Measurements from ENCODE around the gene NRG3.

NRG3 gene

GRCh38 chr10:81885491-81885890 lies 10.5 kb downstream of the NRG3 start:
- DNase-seq: no peak

DNA sequence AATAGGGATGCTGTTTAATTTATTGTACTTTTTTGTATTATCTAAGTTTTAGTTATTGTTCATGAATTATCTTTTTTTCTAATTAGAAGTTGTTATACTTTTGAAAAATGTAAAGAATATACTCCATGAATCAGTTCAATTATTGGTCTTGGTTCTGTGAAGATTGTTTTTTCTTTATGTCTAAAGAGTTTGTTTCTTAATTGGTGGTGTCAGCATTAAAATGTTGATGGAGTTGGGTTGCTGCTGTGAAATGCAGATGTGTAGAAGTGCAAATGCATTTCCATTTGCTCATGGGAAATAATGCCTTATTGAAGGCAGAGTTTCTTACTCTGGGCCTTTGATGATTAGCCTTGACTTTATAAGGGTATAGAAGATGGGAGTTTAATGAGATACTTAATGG lies 11.9 kb downstream of the NRG3 start:
- no peak for DNase-seq

DNA sequence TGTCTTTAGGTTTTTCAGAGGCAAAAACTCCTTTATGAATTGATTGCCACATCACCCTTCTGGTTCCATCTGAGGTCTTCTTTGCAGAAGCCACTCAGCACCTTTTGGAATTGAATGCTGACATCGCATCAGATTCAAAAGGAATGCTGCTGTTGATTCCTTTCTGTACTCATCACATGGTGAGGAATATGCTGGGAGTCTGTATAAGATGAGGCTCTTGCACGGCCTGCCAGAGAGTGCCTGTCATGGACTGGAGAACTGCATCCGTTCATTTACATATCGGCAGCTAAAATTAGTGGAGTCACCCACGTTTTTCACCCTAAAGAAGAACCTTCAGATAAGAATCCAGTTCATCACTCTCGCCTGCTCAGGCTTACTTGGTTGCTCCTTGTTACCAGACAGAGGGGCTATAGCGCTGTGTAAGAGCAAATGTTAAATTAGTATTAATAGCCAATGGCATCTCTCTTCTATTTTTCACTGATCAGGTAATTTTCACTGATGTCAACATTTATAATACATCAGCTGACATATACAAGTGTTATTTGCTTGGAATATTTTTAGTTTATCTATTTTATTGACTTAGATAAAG lies 14.3 kb downstream of the NRG3 start:
- DNase-seq: no peak

DNA sequence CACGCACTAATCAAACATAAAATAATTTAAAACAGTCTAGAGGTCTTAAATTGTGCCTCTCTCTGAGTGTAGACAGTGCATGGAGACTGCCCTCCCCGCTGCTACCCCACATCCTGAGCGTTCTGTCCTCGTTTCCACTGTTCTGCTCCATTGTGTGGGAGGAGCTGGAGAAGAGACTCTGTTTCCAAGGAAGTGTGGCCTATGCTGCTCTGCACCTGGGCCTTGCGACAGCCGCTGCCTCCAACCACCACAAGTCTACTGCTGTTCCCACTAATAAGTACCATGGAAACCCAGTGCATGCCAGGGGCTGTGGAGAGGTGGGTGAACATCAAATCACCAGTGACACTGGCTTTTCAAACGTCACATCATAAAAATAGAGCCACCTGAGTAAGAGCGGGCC lies 19.6 kb downstream of the NRG3 start:
- DNase-seq: no peak

DNA sequence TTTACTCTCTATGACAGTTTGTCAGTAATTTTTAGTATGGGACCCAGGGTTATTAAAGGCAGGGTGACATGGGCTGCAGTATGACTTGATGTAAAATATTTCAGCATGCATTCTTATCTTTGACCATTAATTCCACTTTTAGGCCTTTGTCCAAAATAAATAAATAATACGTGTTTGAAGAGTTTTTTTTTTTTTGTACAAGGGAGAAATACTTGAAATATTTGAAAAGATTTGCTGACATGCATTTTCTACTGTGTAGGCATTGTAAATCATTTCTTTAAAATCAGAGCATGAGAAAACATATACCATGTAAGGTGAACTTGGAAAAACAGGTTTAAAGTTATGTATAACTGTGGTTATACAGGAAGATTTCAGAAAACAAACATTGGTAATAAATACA lies 23.5 kb downstream of the NRG3 start:
- DNase-seq: no peak

- no peak for DNase-seq
These were observed 26.0 kb downstream of the NRG3 start for GRCh38 chr10:81900989-81901388.

GRCh38 chr10:81903472-81903871 lies 28.5 kb downstream of the NRG3 start:
- DNase-seq: no peak

DNA sequence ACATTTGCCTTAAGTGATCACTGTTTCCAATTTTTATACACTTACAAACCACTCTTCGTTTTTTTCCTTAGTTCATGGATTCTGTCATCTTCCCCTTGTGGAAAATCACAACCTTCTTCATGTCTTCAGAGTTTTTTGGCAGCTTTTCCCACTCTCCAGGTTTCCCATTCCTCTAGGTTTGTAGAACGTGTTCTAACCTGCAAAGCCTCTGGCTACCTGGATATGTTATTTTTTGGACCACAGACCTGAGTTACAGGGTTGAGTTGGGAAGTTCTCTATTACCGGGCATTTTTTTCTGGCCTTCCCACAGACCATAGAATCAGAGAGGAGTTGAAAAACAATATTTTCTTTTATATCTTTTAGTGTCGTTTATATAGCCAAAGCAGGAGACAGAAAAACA lies 30.2 kb downstream of the NRG3 start:
- DNase-seq: no peak

DNA sequence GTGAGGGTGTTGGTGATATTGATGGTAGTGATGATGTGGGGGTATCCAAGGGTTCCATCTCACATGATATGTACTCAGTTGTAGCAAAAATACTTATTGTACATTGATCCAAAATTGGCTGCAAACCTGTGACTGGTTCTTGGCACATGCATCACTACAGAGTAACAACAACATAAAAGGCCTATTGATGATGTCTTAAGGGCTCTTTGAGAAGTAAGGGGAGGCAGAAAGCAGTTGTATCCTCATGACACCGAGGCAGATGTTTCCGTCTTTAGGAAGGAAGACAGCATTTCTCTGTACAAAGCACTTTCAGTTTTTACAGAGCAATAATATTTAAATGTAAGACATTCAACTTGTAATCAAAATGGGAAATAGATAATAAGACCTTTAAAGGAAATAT lies 34.5 kb downstream of the NRG3 start:
- DNase-seq: no peak

- DNase-seq: no peak
These were observed 36.3 kb downstream of the NRG3 start for GRCh38 chr10:81911328-81911727.

DNA sequence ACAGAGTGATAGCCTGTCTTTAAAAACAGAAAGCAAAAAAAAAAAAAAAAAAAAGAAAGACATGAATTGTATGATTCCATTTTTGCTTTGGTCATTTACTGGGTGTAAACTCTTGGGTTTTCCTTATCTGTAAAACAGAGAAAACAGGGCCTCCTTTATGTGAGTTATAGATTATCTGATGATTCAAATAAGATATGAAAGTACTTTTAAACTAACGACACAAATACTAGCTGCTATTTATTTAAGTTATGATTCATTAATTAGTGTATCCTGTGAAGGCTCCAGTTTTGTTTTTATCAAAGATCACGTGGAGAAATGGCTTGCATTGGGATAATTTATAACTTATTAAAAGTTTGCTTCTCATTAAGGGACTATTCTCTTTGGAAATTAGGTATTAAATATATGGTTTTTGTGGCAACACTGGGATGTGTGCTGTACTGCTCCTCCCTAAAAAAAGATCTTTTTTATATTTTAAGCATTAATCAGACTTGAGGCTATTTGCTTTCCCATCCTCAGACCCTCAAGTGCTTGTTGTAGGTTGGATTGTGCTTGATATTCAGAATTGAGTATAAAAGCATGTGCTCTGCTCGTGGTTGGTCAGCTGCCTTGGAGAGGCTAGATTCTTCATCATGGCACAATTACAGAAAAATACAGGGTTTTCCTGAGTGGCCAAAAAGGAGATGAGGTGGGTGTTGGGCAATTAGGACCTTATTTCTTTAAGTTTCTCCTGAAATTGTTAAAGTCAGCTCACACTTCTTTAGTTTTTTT lies 39.9 kb downstream of the NRG3 start:
- DNase-seq: no peak

GRCh38 chr10:81915504-81915897 lies 40.5 kb downstream of the NRG3 start:
- no peak for DNase-seq

GRCh38 chr10:81917666-81918065 lies 42.7 kb downstream of the NRG3 start:
- no peak for DNase-seq

- no peak for DNase-seq
These were observed 43.8 kb downstream of the NRG3 start for GRCh38 chr10:81918766-81919165.

GRCh38 chr10:81920213-81920829 lies 45.3 kb downstream of the NRG3 start:
- no peak for DNase-seq

GRCh38 chr10:81928119-81928518 lies 53.1 kb downstream of the NRG3 start:
- no peak for DNase-seq

GRCh38 chr10:81943583-81943982 lies 68.6 kb downstream of the NRG3 start:
- no peak for DNase-seq

DNA sequence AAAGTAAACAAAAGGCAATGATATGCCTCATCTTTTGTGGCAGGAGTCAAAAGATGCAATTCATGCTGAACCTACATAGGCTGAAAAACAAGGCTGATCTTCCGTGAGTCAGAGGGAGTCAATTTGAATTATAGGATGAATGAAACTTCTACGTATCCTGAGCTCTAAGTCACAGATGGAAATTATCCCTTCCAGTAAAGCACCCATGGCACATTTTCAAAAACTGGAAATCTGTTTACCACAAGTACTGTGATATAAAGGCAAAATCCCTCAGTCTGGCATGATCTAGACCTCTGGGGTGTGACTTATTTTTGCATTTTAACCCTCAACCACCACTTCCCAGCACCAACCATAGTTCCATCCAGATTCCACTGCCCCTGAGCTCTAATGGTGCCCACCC lies 69.6 kb downstream of the NRG3 start:
- DNase-seq: no peak

GRCh38 chr10:81949283-81949682 lies 74.3 kb downstream of the NRG3 start:
- DNase-seq: no peak

DNA sequence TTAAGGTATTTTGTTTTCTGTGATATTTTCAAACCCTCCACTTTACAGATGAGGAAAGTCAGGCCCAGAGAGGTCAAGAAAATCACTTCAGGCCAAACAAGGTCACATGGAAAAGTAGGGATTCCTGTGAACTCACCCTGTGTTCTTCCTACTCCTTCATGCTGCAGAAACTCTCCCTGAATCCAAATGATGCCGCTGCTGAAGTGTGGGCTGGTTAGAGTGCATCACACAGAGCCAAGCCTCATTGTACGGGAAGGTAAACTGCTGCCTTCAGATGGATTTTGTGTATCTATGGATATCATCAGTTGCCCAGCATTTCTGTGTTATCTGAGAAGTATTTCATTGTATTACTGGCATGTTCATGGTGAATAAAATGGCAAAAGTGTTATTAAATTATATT lies 75.4 kb downstream of the NRG3 start:
- no peak for DNase-seq

DNA sequence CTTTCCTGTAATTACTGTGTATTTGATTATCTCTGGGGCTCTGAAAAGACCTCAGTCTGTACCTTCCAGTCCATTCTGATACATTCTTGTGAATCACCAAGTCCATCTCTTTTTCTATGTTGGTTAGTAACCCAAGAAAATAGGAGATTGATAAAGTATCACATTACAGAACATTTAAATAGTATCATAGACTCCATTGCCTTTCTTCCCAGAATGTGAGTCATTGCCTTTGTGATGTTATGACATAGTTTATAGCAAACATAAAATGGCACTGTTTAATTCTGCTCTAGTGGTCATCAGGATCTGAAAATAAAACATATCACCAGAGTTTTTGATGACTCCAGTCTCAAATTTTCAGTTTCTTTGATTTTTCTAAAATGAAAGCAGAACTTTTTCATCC lies 78.4 kb downstream of the NRG3 start:
- no peak for DNase-seq

- no peak for DNase-seq
These were observed 83.0 kb downstream of the NRG3 start for GRCh38 chr10:81957976-81958375.

- no peak for DNase-seq
These were observed 84.0 kb downstream of the NRG3 start for GRCh38 chr10:81959016-81959415.

GRCh38 chr10:81961451-81962184 lies 86.6 kb downstream of the NRG3 start:
- no peak for DNase-seq

Data from NCI-H510A (cell line).